ENCODE results near the gene USP10. TPM values are rescaled to one million over a fixed set of nuclear protein-coding genes. Genes with fewer than 3 reads are reported as not detected.

The USP10 gene
- total RNA-seq, 2 donors from 2014 or later, result 148 to 149 TPM

GRCh38 chr16:84788920-84789391, 89.2 kb downstream of the USP10 start:
- Histone ChIP-seq H3K27ac (ENCODE audit: low read depth, low read length) (no peak overlapping the region), H3K27me3 (ENCODE audit: control insufficient read depth, insufficient read depth, low read length, poor library complexity, severe bottlenecking) (no peaks in the 10 kb centered on the region), H3K9me3 (ENCODE audit: control insufficient read depth, low read length) (no peaks in the 10 kb centered on the region), H3K36me3 (ENCODE audit: control insufficient read depth, insufficient read depth, low read length) (no peaks in the 10 kb centered on the region), H3K4me3 (ENCODE audit: low read length) (no peak overlapping the region), H3K9ac (ENCODE audit: extremely low read depth, low read length, poor library complexity, severe bottlenecking) (no peak overlapping the region), H3K4me1 (ENCODE audit: control insufficient read depth, insufficient read depth, low read length) (no peaks in the 10 kb centered on the region)
- TF ChIP-seq CTCF (conservative IDR thresholded peaks at IDR 0.05), result no peak
- H3K4me3 Mint-ChIP-seq, result no peak overlapping the region
- peaks cover 4% of the 10 kb centered on the region for H3K4me1 Mint-ChIP-seq
- H3K27me3 Mint-ChIP-seq (ENCODE audit: insufficient read depth), result no peaks in the 10 kb centered on the region
- DNase-seq, result no peak
- 94 to 97% methylated on average over 18 to 22 of the region's 22 CpGs for WGBS, 2 experiments (ENCODE audit: insufficient coverage in 1 of 2, insufficient read length in 1 of 2)
- no peak overlapping the region for H3K27ac Mint-ChIP-seq
- no peaks in the 10 kb centered on the region for H3K9me3 Mint-ChIP-seq
- no peaks in the 10 kb centered on the region for H3K36me3 Mint-ChIP-seq (ENCODE audit: low read depth)

- Histone ChIP-seq H3K27me3 (ENCODE audit: control insufficient read depth, insufficient read depth, low read length, poor library complexity, severe bottlenecking) (no peaks in the 10 kb centered on the region), H3K27ac (ENCODE audit: low read depth, low read length) (no peak overlapping the region), H3K9me3 (ENCODE audit: control insufficient read depth, low read length) (no peaks in the 10 kb centered on the region), H3K4me3 (ENCODE audit: low read length) (no peak overlapping the region), H3K4me1 (ENCODE audit: control insufficient read depth, insufficient read depth, low read length) (no peaks in the 10 kb centered on the region), H3K36me3 (ENCODE audit: control insufficient read depth, insufficient read depth, low read length) (no peaks in the 10 kb centered on the region), H3K9ac (ENCODE audit: extremely low read depth, low read length, poor library complexity, severe bottlenecking) (no peak overlapping the region)
- H3K27ac Mint-ChIP-seq, result no peak overlapping the region
- no peaks in the 10 kb centered on the region for H3K9me3 Mint-ChIP-seq
- 82 to 100% methylated on average over 2 to 11 of the region's 11 CpGs for WGBS, 2 experiments (ENCODE audit: insufficient coverage in 1 of 2, insufficient read length in 1 of 2)
- TF ChIP-seq CTCF (conservative IDR thresholded peaks at IDR 0.05), result no peak
- no peak for DNase-seq
- H3K36me3 Mint-ChIP-seq (ENCODE audit: low read depth), result no peaks in the 10 kb centered on the region
- no peak overlapping the region for H3K4me3 Mint-ChIP-seq
- H3K4me1 Mint-ChIP-seq, result peaks cover 4% of the 10 kb centered on the region
- H3K27me3 Mint-ChIP-seq (ENCODE audit: insufficient read depth), result no peaks in the 10 kb centered on the region
These were observed 89.6 kb downstream of the USP10 start for GRCh38 chr16:84789431-84789830.

GRCh38 chr16:84790301-84790700, 90.5 kb downstream of the USP10 start:
- Histone ChIP-seq H3K27ac (ENCODE audit: low read depth, low read length) (no peak overlapping the region), H3K4me3 (ENCODE audit: low read length) (no peak overlapping the region), H3K27me3 (ENCODE audit: control insufficient read depth, insufficient read depth, low read length, poor library complexity, severe bottlenecking) (no peaks in the 10 kb centered on the region), H3K9ac (ENCODE audit: extremely low read depth, low read length, poor library complexity, severe bottlenecking) (no peak overlapping the region), H3K36me3 (ENCODE audit: control insufficient read depth, insufficient read depth, low read length) (no peaks in the 10 kb centered on the region), H3K9me3 (ENCODE audit: control insufficient read depth, low read length) (no peaks in the 10 kb centered on the region), H3K4me1 (ENCODE audit: control insufficient read depth, insufficient read depth, low read length) (no peaks in the 10 kb centered on the region)
- no peaks in the 10 kb centered on the region for H3K27me3 Mint-ChIP-seq (ENCODE audit: insufficient read depth)
- DNase-seq, result no peak
- H3K36me3 Mint-ChIP-seq (ENCODE audit: low read depth), result no peaks in the 10 kb centered on the region
- H3K9me3 Mint-ChIP-seq, result no peaks in the 10 kb centered on the region
- 90 to 96% methylated on average over 3 of the region's 4 CpGs for WGBS, 2 experiments (ENCODE audit: insufficient coverage in 1 of 2, insufficient read length in 1 of 2)
- H3K27ac Mint-ChIP-seq, result no peak overlapping the region
- H3K4me3 Mint-ChIP-seq, result no peak overlapping the region
- peaks cover 4% of the 10 kb centered on the region for H3K4me1 Mint-ChIP-seq
- TF ChIP-seq CTCF (conservative IDR thresholded peaks at IDR 0.05), result no peak
